ENCODE results near the gene ALG12. TPM values are rescaled to one million over a fixed set of nuclear protein-coding genes. Genes with fewer than 3 reads are reported as not detected.

ALG12 gene
- total and polyA plus RNA-seq, 2 of the 13 experiments (the other 11 are each of a cell fraction or from before 2014, with no cell fraction given), result 7.8 to 15.8 TPM

DNA sequence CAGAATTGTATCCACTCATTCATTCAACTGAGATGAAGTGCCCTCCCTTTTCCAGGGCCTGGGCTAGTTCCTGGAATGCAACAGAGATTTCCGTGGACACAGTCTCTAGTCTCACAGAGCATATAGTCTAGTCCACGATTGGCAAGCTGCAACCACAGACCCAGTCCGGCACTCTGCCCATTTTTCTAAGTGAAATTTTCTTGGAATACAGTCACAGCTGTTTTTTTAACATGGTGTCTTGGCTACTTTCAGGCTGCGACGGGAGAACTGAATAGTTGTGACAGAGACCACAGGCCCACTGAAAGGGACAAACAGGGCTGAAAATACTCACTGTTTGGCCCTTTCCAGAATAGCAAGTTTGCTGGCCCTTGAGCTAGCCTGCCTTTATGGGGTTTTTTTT, 29.2 kb downstream of the ALG12 start:
- 98% methylated on average over 5 of the region's 5 CpGs for WGBS (ENCODE audit: low lambda C conversion rate)

More for the DNA sequence above, 29.2 kb downstream of the ALG12 start:
- TF ChIP-seq GLI4 (CRISPR knock-in tag; IDR thresholded peaks at IDR 0.05; ENCODE audit: borderline replicate concordance) (no peak), BORCS8-MEF2B (CRISPR knock-in tag; IDR thresholded peaks at IDR 0.05) (no peak), CAMTA2 (CRISPR knock-in tag; IDR thresholded peaks at IDR 0.05; ENCODE audit: borderline replicate concordance) (no peak), PHF5A (CRISPR knock-in tag; IDR thresholded peaks at IDR 0.05; ENCODE audit: low read depth, unreplicated experiment) (no peak), PCBP2 (optimal IDR thresholded peaks at IDR 0.05; ENCODE audit: low read depth, low read length, poor library complexity, severe bottlenecking) (no peak), ZBTB21 (CRISPR knock-in tag; IDR thresholded peaks at IDR 0.05) (no peak), PAWR (CRISPR knock-in tag; IDR thresholded peaks at IDR 0.05; ENCODE audit: borderline replicate concordance) (no peak), RELA (CRISPR knock-in tag; IDR thresholded peaks at IDR 0.05) (no peak)
- TF ChIP-seq, protein P1, sequence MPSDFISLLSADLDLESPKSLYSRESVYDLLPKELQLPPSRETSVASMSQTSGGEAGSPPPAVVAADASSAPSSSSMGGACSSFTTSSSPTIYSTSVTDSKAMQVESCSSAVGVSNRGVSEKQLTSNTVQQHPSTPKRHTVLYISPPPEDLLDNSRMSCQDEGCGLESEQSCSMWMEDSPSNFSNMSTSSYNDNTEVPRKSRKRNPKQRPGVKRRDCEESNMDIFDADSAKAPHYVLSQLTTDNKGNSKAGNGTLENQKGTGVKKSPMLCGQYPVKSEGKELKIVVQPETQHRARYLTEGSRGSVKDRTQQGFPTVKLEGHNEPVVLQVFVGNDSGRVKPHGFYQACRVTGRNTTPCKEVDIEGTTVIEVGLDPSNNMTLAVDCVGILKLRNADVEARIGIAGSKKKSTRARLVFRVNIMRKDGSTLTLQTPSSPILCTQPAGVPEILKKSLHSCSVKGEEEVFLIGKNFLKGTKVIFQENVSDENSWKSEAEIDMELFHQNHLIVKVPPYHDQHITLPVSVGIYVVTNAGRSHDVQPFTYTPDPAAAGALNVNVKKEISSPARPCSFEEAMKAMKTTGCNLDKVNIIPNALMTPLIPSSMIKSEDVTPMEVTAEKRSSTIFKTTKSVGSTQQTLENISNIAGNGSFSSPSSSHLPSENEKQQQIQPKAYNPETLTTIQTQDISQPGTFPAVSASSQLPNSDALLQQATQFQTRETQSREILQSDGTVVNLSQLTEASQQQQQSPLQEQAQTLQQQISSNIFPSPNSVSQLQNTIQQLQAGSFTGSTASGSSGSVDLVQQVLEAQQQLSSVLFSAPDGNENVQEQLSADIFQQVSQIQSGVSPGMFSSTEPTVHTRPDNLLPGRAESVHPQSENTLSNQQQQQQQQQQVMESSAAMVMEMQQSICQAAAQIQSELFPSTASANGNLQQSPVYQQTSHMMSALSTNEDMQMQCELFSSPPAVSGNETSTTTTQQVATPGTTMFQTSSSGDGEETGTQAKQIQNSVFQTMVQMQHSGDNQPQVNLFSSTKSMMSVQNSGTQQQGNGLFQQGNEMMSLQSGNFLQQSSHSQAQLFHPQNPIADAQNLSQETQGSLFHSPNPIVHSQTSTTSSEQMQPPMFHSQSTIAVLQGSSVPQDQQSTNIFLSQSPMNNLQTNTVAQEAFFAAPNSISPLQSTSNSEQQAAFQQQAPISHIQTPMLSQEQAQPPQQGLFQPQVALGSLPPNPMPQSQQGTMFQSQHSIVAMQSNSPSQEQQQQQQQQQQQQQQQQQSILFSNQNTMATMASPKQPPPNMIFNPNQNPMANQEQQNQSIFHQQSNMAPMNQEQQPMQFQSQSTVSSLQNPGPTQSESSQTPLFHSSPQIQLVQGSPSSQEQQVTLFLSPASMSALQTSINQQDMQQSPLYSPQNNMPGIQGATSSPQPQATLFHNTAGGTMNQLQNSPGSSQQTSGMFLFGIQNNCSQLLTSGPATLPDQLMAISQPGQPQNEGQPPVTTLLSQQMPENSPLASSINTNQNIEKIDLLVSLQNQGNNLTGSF (CRISPR knock-in tag; IDR thresholded peaks at IDR 0.05), result no peak
- TF ChIP-seq, protein P2, sequence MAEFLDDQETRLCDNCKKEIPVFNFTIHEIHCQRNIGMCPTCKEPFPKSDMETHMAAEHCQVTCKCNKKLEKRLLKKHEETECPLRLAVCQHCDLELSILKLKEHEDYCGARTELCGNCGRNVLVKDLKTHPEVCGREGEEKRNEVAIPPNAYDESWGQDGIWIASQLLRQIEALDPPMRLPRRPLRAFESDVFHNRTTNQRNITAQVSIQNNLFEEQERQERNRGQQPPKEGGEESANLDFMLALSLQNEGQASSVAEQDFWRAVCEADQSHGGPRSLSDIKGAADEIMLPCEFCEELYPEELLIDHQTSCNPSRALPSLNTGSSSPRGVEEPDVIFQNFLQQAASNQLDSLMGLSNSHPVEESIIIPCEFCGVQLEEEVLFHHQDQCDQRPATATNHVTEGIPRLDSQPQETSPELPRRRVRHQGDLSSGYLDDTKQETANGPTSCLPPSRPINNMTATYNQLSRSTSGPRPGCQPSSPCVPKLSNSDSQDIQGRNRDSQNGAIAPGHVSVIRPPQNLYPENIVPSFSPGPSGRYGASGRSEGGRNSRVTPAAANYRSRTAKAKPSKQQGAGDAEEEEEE (CRISPR knock-in tag; IDR thresholded peaks at IDR 0.05; ENCODE audit: borderline replicate concordance), result no peak
- Histone ChIP-seq H3K36me3 (replicated peaks in 1 of 2; ENCODE audit: control insufficient read depth in 1 of 2, insufficient read depth in 2 of 2, low read length in 2 of 2) (peaks cover 19 to 50% of the 10 kb centered on the region in 2 experiments), H3K9ac (ENCODE audit: insufficient read depth, low read depth, low read length) (no peak overlapping the region), H2AFZ (ENCODE audit: low read length) (no peak overlapping the region), H3K79me2 (ENCODE audit: insufficient read depth, low read length) (no peaks in the 10 kb centered on the region), H3K4me3 (replicated peaks in 1 of 3; ENCODE audit: insufficient read depth in 1 of 3, low read depth in 2 of 3, low read length in 3 of 3) (no peak overlapping the region), H3K4me1 (ENCODE audit: insufficient read depth, low read length) (no peaks in the 10 kb centered on the region), H3K9me3 (ENCODE audit: low read length) (no peaks in the 10 kb centered on the region), H3K27me3 (ENCODE audit: control insufficient read depth in 1 of 2, insufficient read depth in 2 of 2, low read length in 2 of 2) (no peaks in the 10 kb centered on the region), H3K27ac (ENCODE audit: extremely low read length, insufficient read depth, low read length) (no peak overlapping the region), H4K20me1 (ENCODE audit: insufficient read depth, low read length) (no peaks in the 10 kb centered on the region), H3K4me2 (ENCODE audit: low read depth, low read length) (no peak overlapping the region)
- CTCF ChIA-PET (ENCODE audit: low intra/inter-chr PET ratio, low total read pairs), result no interaction called here
- FAIRE-seq (no peak), ATAC-seq (no peak), DNase-seq (ENCODE audit: low spot score) (no peak)
- no TSS peak for BruUV-seq (replicated peaks)
- in situ Hi-C loops (cut with HindIII; ENCODE audit: extremely low pct_ligation_motif_present, low pct_unique_long_range_greater_than_20kb) (no loop called here), intact Hi-C loops (cut with micrococcal nuclease; ENCODE audit: unreplicated experiment) (no loop called here)
- POLR2A ChIA-PET, result no interaction called here
